GM19467 (cell line): Measurements from ENCODE around the gene MAGEB5.
"Not testable (repeated sequence)": the region's sequence is repeated elsewhere in the genome, so short reads cannot be mapped to it uniquely, and the experiment has no call there.

Source experiments
- ATAC-seq: cut with Tn5 transposase; IDR thresholded peaks from one replicate; pipeline ENCODE4 v1.9.1; 2021; ENCODE audit warnings: mild to moderate bottlenecking, moderate library complexity; ENCODE audit not compliant: unreplicated experiment

Gene MAGEB5, protein sequence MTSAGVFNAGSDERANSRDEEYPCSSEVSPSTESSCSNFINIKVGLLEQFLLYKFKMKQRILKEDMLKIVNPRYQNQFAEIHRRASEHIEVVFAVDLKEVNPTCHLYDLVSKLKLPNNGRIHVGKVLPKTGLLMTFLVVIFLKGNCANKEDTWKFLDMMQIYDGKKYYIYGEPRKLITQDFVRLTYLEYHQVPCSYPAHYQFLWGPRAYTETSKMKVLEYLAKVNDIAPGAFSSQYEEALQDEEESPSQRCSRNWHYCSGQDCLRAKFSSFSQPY

DNA sequence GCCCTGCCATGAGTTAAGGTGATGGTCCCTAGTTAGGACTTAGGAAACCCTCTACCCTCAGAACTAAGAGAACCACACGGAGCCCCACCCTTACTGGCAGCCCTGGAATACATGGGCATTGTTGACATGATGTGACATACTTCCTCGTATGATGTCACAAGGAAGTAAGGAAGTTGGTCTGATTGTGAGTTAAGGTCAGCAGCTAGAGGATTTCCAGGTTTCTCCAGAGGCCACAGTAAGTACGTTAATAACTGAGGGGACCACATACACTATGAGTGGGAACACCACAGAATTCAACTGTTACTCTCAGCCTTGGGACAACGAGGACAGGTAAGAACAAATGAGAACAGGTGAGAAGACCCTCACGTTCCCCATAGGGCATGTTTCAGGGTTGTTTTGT lies at the start of gene MAGEB5:
Gene MAGEB5 (plus strand): TSS at position 301 of the 400 bp plus-strand sequence. CDS start 1,133 bp downstream, outside the sequence.
- no peak for ATAC-seq

GRCh38 chrX:26192204-26192603 lies 23.8 kb upstream of the MAGEB5 start, which contains the start of gene MAGEB6:
TSS of gene MAGEB6 (plus strand) at chrX:26192440. CDS start at chrX:26193847, 1,407 bp downstream.
- ATAC-seq = no peak

DNA sequence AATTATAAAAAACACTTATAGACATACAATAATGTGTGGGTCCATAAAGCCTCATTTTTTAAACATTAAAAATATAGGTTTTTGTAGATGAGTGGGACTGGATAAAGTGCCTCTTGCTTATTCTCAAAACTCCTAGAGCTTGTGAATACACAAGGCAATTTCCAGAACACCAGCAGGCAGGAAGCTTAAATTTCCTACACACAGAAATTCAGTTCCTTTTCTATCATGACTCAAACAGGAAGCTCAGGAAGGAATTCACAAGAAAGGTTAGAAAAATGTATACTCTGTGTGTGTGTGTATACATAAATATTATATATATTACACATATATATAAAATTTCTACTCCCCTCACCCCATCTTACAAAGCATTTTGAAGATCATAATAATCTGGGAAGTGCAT lies 12.4 kb upstream of the MAGEB5 start:
- ATAC-seq = no peak

DNA sequence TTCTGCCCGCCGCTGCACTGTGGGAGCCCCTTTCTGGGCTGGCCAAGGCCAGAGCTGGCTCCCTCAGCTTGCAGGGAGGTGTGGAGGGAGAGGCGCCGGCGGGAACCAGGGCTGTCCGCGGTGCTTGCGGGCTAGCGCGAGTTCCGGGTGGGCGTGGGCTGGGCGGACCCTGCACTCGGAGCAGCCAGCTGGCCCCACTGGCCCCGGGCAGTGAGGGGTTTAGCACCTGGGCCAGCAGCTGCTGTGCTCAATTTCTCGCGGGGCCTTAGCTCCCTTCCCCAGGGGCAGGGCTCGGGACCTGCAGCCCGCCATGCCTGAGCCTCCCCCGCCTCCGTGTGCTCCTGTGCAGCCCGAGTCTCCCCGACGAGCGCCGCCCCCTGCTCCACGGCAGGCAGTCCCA lies 11.3 kb upstream of the MAGEB5 start:
- not testable (repeated sequence) for ATAC-seq

DNA sequence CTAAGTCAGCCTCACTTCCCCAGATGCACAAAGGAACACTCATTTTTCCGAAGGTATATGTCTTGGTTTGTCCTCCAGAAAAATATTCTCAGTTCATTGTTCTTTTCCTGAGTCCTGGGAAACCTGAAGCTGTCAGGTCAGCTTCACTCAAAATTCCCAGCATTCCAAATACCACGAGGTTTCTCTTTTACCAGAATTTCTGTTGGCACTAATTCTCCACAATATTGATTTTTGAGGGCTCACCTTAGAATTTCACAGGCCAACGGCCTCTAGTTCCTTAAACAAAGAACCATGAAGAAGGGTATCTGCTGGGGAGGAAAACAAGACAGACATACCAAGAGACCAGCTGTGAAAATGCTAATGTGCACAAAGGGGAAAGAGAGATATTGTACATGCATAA lies 8.0 kb upstream of the MAGEB5 start:
- ATAC-seq = no peak

- no peak for ATAC-seq
These were observed 3.4 kb downstream of the MAGEB5 start for GRCh38 chrX:26219351-26219750.

- no peak for ATAC-seq
These were observed 18.2 kb downstream of the MAGEB5 start for GRCh38 chrX:26234177-26234576.

DNA sequence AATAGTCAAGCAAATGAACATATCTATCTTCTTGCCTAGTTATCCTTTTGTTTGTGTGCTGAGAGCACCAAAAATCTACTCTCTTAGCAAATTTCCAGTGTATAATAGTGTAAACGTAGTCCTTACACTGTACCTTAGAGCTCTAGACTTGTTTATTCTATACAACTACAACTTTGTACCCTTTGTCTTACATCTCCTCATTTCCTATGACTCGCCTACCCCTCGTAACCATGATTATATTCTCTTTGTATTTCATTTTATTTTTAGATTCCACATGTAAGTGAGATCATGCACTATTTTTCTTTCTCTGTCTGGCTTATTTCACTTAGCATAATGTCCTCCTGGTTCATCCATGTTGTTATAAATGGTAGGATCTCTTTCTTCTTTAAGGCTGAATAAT lies 37.6 kb downstream of the MAGEB5 start:
- no peak for ATAC-seq

GRCh38 chrX:26254436-26254835 lies 38.5 kb downstream of the MAGEB5 start:
- ATAC-seq = no peak

DNA sequence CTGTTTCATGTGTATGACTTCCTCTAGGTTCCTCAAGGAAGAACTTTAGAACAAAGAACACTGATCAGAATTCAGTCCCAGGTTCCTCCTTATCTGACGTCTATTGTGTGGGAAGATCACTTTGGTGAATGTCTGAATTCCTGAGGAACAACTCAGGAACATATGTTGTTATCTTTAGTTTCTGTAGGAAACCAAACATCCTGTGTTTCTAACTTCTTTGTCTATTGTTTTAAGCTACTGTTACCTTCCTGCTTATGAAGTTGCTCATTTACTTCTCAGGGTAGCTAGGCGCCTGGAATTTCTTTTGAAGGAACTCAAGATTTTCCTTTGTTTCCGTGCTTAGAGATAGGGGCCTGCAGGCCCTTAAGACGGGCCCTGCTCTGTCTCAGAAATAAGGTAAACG lies 46.2 kb downstream of the MAGEB5 start:
- ATAC-seq = no peak
